IMR-90 (cell line): Measurements from ENCODE around the gene DNAJC4. TPM values are rescaled to one million over a fixed set of nuclear protein-coding genes. Genes with fewer than 3 reads are reported as not detected.
A peak's percentile ranks its signal among the peaks of the same experiment; 100 is the strongest.

Experiments
- ATAC-seq: fragments of 200-7000 bp; cut with Tn5 transposase; 2 replicates; pipeline ENCODE4 v1.9.1; 2020; ENCODE audit warnings: low read depth, mild to moderate bottlenecking, moderate library complexity
- BruUV-seq: library from RNA; stranded (reverse); fragments of 400-500 nt; replicated peaks from 2 replicates; lab custom pipeline; 2021; lab: Mats Ljungman, UMichigan
- CTCF ChIA-PET: fragments of 300-600 bp; formaldehyde crosslinking; extraction: SDS; loops from one replicate; lab custom pipeline; 2021; ENCODE audit warnings: antibody characterized with exemption; lab: Yijun Ruan, JAX
- POLR2A ChIA-PET: fragments of 300-600 bp; sonication (Branson Sonifier 250); formaldehyde crosslinking; loops from one replicate; lab custom pipeline; 2022; ENCODE audit warnings: antibody characterized with exemption; ENCODE audit not compliant: unreplicated experiment; lab: Charles Lee
- DNase-seq: peaks from one replicate; pipeline ENCODE4 v3.0.0; 2013
- H2AFZ ChIP-seq: replicated peaks from 2 replicates; pipeline ENCODE3; 2013; ENCODE audit warnings: low read length, mild to moderate bottlenecking; ENCODE audit not compliant: poor library complexity
- H2AK5ac ChIP-seq: 2 replicates; pipeline ENCODE4 v1.6.1; 2013; ENCODE audit warnings: low read depth, low read length, inconsistent platforms
- H2AK9ac ChIP-seq: replicated peaks from 2 replicates; pipeline ENCODE3; 2013; ENCODE audit warnings: mild to moderate bottlenecking, low read depth, low read length, moderate library complexity; ENCODE audit not compliant: poor library complexity
- H2BK120ac ChIP-seq: 2 replicates; pipeline ENCODE4 v1.6.1; 2013; ENCODE audit warnings: low read depth, low read length, inconsistent platforms
- H2BK15ac ChIP-seq: 3 replicates; pipeline ENCODE4 v1.6.1; 2013; ENCODE audit warnings: low read depth, low read length, inconsistent platforms
- H2BK20ac ChIP-seq: 2 replicates; pipeline ENCODE4 v1.6.1; 2013; ENCODE audit warnings: low read depth, mild to moderate bottlenecking, inconsistent platforms, low read length, moderate library complexity
- H2BK5ac ChIP-seq: 2 replicates; pipeline ENCODE4 v1.6.1; 2013; ENCODE audit warnings: mild to moderate bottlenecking, low read depth, low read length, inconsistent platforms; ENCODE audit not compliant: poor library complexity, severe bottlenecking
- H3K14ac ChIP-seq: replicated peaks from 2 replicates; pipeline ENCODE4 v1.6.1; 2013; ENCODE audit warnings: low read depth, low read length, inconsistent platforms
- H3K18ac ChIP-seq: 2 replicates; pipeline ENCODE4 v1.6.1; 2013; ENCODE audit warnings: low read depth, low read length, control low read depth
- H3K23ac ChIP-seq: 2 replicates; pipeline ENCODE4 v1.6.1; 2013; ENCODE audit warnings: low read depth, low read length, inconsistent platforms
- H3K27ac ChIP-seq: 2 replicates; pipeline ENCODE4 v1.5.1; 2013; ENCODE audit warnings: mild to moderate bottlenecking, control low read depth, low read length; ENCODE audit not compliant: insufficient read depth
- H3K27me3 ChIP-seq: 2 replicates; pipeline ENCODE4 v1.6.1; 2013; ENCODE audit warnings: low read length; ENCODE audit not compliant: control insufficient read depth, insufficient read depth
- H3K36me3 ChIP-seq: 2 replicates; pipeline ENCODE4 v1.6.1; 2013; ENCODE audit warnings: low read length, mixed read lengths; ENCODE audit not compliant: control insufficient read depth, insufficient read depth
- H3K4ac ChIP-seq: 2 replicates; pipeline ENCODE4 v1.6.1; 2013; ENCODE audit warnings: low read depth, low read length, inconsistent platforms
- H3K4me1 ChIP-seq: 2 replicates; pipeline ENCODE4 v1.6.1; 2013; ENCODE audit warnings: low read length, mixed read lengths; ENCODE audit not compliant: control insufficient read depth, insufficient read depth
- H3K4me2 ChIP-seq: 2 replicates; pipeline ENCODE4 v1.6.1; 2013; ENCODE audit warnings: low read depth, mild to moderate bottlenecking, control low read depth, low read length, moderate library complexity
- H3K4me3 ChIP-seq: 2 replicates; pipeline ENCODE4 v1.5.1; 2013; ENCODE audit warnings: low read depth, mild to moderate bottlenecking, control low read depth, low read length, moderate library complexity; ENCODE audit not compliant: insufficient read depth
- H3K56ac ChIP-seq: 2 replicates; pipeline ENCODE4 v1.6.1; 2013; ENCODE audit warnings: low read length, inconsistent platforms; ENCODE audit not compliant: insufficient read depth; ENCODE audit errors: extremely low read depth
- H3K79me1 ChIP-seq, 2 experiments: 2 replicates each; pipeline ENCODE4 v1.6.1; 2013; ENCODE audit warnings: low read length in 2 of 2, inconsistent platforms in 1 of 2, low read depth in 1 of 2
- H3K9ac ChIP-seq: 2 replicates; pipeline ENCODE4 v1.6.1; 2013; ENCODE audit warnings: low read depth, low read length, control low read depth
- H3K9me1 ChIP-seq: 2 replicates; pipeline ENCODE4 v1.6.1; 2013; ENCODE audit warnings: low read length, inconsistent platforms; ENCODE audit not compliant: insufficient read depth
- H3K9me3 ChIP-seq: 2 replicates; pipeline ENCODE4 v1.6.1; 2013; ENCODE audit warnings: low read length; ENCODE audit not compliant: control insufficient read depth, insufficient read depth
- H4K20me1 ChIP-seq: 2 replicates; pipeline ENCODE4 v1.6.1; 2013; ENCODE audit warnings: low read length, inconsistent platforms; ENCODE audit not compliant: insufficient read depth
- H4K5ac ChIP-seq: 2 replicates; pipeline ENCODE4 v1.6.1; 2013; ENCODE audit warnings: mild to moderate bottlenecking, low read depth, low read length, control low read depth
- H4K8ac ChIP-seq, 2 experiments: 2 replicates each; pipeline ENCODE4 v1.6.1; 2013; ENCODE audit warnings: low read depth in 2 of 2, low read length in 2 of 2, control low read depth in 1 of 2, inconsistent platforms in 1 of 2
- H4K91ac ChIP-seq: 2 replicates; pipeline ENCODE4 v1.6.1; 2013; ENCODE audit warnings: low read depth, low read length, inconsistent platforms; ENCODE audit not compliant: insufficient read depth
- CTCF ChIP-seq: conservative IDR thresholded peaks from 2 replicates; pipeline ENCODE4 v1.5.1; 2012; ENCODE audit warnings: mild to moderate bottlenecking, low read depth, low read length, improper control_type of control experiment
- ELK1 ChIP-seq: fragments of 150-350 bp; IDR thresholded peaks from 2 replicates; pipeline ENCODE4 v1.6.1; 2016; ENCODE audit warnings: low read depth, mild to moderate bottlenecking, low read length, moderate library complexity, borderline replicate concordance
- FOS ChIP-seq: fragments of 150-350 bp; IDR thresholded peaks from 2 replicates; pipeline ENCODE4 v1.6.1; 2016; ENCODE audit warnings: low read depth, low read length
- MAFK ChIP-seq: IDR thresholded peaks from 2 replicates; pipeline ENCODE4 v1.6.1; 2012; ENCODE audit warnings: low read depth, low read length, improper control_type of control experiment
- MAZ ChIP-seq: IDR thresholded peaks from 2 replicates; pipeline ENCODE4 v1.6.1; 2012; ENCODE audit warnings: low read depth, mild to moderate bottlenecking, low read length, improper control_type of control experiment, moderate library complexity, borderline replicate concordance
- MXI1 ChIP-seq: IDR thresholded peaks from 2 replicates; pipeline ENCODE4 v1.6.1; 2012; ENCODE audit warnings: low read depth, mild to moderate bottlenecking, low read length, moderate library complexity, borderline replicate concordance
- NFE2L2 ChIP-seq: fragments of 150-350 bp; IDR thresholded peaks from 2 replicates; pipeline ENCODE4 v1.6.1; 2016; ENCODE audit warnings: low read depth, mild to moderate bottlenecking, low read length
- POLR2A ChIP-seq: IDR thresholded peaks from 2 replicates; pipeline ENCODE4 v1.6.1; 2012; ENCODE audit warnings: mild to moderate bottlenecking, low read depth, low read length
- RCOR1 ChIP-seq: IDR thresholded peaks from 2 replicates; pipeline ENCODE4 v1.6.1; 2012; ENCODE audit warnings: mild to moderate bottlenecking, low read length, improper control_type of control experiment; ENCODE audit not compliant: insufficient replicate concordance
- SMC3 ChIP-seq: fragments of 150-350 bp; IDR thresholded peaks from 2 replicates; pipeline ENCODE4 v1.6.1; 2016; ENCODE audit warnings: low read depth, mild to moderate bottlenecking, antibody characterized with exemption, low read length, moderate library complexity
- USF2 ChIP-seq: fragments of 150-350 bp; IDR thresholded peaks from 2 replicates; pipeline ENCODE4 v1.6.1; 2017; ENCODE audit warnings: mild to moderate bottlenecking, antibody characterized with exemption, low read length, low read depth
- WGBS, 2 experiments: methylation state at CpG; one replicate each; pipeline versions ENCODE4 v1.1.5 to v1.1.7; 2013; ENCODE audit warnings: missing lambda C conversion rate in 2 of 2; ENCODE audit not compliant: insufficient read length in 1 of 2; ENCODE audit errors: extremely low coverage in 2 of 2; 5-methylcytosine and 5-hydroxymethylcytosine counted together
- dilution Hi-C: fragments of 300-500 bp; cut with HindIII; formaldehyde crosslinking; loops from one replicate; pipeline ENCODE4 v1.14.3; 2018; ENCODE audit warnings: low sequenced_read_pairs; ENCODE audit not compliant: unreplicated experiment
- in situ Hi-C: fragments of 300-500 bp; cut with MboI; formaldehyde crosslinking; loops from 3 replicates; pipeline ENCODE4 v1.14.3; 2019; ENCODE audit warnings: low sequenced_read_pairs, inconsistent platforms, mixed read lengths
- intact Hi-C: fragments of 100-400 bp; cut with micrococcal nuclease; formaldehyde crosslinking; loops from 2 replicates; pipeline ENCODE4 v1.10.0; 2022
- polyA plus RNA-seq, 3 experiments: library from polyadenylated mRNA; depleted of rRNA; stranded (reverse); fragments of >200 nt; gene quantifications; 2 replicates each; pipeline ENCODE4 v1.2.3, GENCODE V29; 2012; ENCODE audit warnings: low replicate concordance in 1 of 3
- total RNA-seq: library from RNA; depleted of rRNA; stranded (reverse); fragments of >200 nt; gene quantifications from 2 replicates; pipeline ENCODE4 v1.2.3, GENCODE V29; 2012

Gene DNAJC4
- total and polyA plus RNA-seq, 2 of the 4 experiments (the other 2 are of a cell fraction): 2.2 to 22.8 TPM

- H3K9me1 ChIP-seq: 0 out of 2 replicates have a peak, but pooled peaks cover 5% of the 10 kb centered on the region
- peaks cover 9% of the 10 kb centered on the region for H3K4me1 ChIP-seq
- no peak overlapping the region for H4K5ac ChIP-seq
- no peak overlapping the region for H3K23ac ChIP-seq
- in situ Hi-C loops (no loop called here), dilution Hi-C loops (no loop called here), intact Hi-C loops (no loop called here)
- no peak overlapping the region for H3K27ac ChIP-seq
- no peaks in the 10 kb centered on the region for H3K9me3 ChIP-seq
- no peak overlapping the region for H2BK20ac ChIP-seq
- TF ChIP-seq NFE2L2 (no peak), ELK1 (no peak), MAFK (no peak), MXI1 (no peak), MAZ (no peak), RCOR1 (no peak), POLR2A (no peak), CTCF (no peak), SMC3 (no peak), USF2 (no peak), FOS (no peak)
- no peak overlapping the region for H3K4me3 ChIP-seq
- POLR2A ChIA-PET: no interaction called here
- H2BK5ac ChIP-seq: no peak overlapping the region
- ATAC-seq (no peak), DNase-seq (no peak)
- H4K8ac ChIP-seq: no peak overlapping the region
- H2AK9ac ChIP-seq: peak overlapping the region; percentile 0
- no peak overlapping the region for H2BK120ac ChIP-seq
- no peaks in the 10 kb centered on the region for H4K20me1 ChIP-seq
- no peak overlapping the region for H3K14ac ChIP-seq
- no peaks in the 10 kb centered on the region for H3K27me3 ChIP-seq
- peaks cover 7 to 45% of the 10 kb centered on the region in 2 experiments; a peak in 2 of 4 replicates for H3K79me1 ChIP-seq
- H3K4me2 ChIP-seq: no peak overlapping the region
- WGBS, 2 experiments: 100% methylated on average over 3 of the region's 6 CpGs; no CpG with 5 or more reads in 1 of the 2 experiments
- no peak overlapping the region for H4K91ac ChIP-seq
- no peak overlapping the region for H3K9ac ChIP-seq
- H3K56ac ChIP-seq: no peak overlapping the region
- H3K4ac ChIP-seq: no peak overlapping the region
- CTCF ChIA-PET: interaction anchor here (0.6 kb wide), 2 partner anchors 8 to 351 kb away, joined by 3 read pairs; no protein-coding TSS in a partner anchor
- no TSS peak for BruUV-seq
- no peak overlapping the region for H2AK5ac ChIP-seq
- no peak overlapping the region for H3K18ac ChIP-seq
- H2BK15ac ChIP-seq: no peak overlapping the region
- no peak overlapping the region for H2AFZ ChIP-seq
- peaks cover 62% of the 10 kb centered on the region for H3K36me3 ChIP-seq
Measured at GRCh38 chr11:64260147-64260708, 29.9 kb downstream of the DNAJC4 start.
